ENCODE data around the gene RBM19. TPM values are rescaled to one million over a fixed set of nuclear protein-coding genes. Genes with fewer than 3 reads are reported as not detected.

RBM19 gene
- total and polyA plus RNA-seq, 4 donors = 17.9 to 33.6 (median 21.9) TPM

DNA sequence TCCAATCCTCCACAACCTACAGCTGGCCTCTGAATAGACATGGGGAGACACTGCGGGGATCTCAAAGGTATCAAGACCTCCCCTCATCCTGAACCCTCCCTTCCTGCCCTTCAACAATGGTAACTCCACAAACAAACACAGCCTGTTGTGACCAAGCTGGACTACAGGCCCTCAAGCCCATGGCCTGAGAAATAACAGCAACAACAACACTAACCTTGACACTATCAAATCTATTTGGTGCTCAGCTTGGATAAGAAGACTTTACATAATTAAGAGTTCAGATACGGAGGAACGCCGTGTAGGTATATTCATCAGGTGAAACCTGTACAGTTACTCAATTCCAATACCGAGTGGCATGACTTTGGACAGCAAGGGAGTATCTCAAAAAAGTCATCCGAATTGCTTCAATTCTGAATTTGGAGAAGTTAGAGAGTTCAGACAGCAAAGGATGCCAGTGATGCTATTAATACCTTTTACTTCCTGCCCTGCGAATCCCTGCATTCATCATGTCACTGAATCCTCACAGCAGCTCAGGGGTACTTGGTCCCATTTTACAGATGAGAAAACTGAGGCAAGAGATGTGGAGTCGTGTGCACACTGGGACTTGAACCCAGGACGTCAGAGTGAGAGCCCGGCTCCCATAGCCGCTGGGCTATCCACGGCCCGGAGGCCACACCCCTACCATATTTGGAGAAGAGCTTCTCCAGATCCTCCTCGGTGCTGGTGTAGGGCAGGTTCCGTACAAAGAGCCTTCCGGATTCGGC lies 17.8 kb downstream of the RBM19 start:
- H3K9me3 ChIP-seq (ENCODE audit: control insufficient read depth in 4 of 4, insufficient read depth in 3 of 4, low read length in 3 of 4) = peaks cover 0 to 2% (median 0%) of the 10 kb centered on the region in 4 donors
- DNase-seq (no peak), ATAC-seq (ENCODE audit: insufficient read depth, low FRiP score) (no peak)
- no peaks in the 10 kb centered on the region for H3K27me3 ChIP-seq (ENCODE audit: control insufficient read depth in 3 of 3, insufficient read depth in 3 of 3, low read length in 2 of 3)
- no peak overlapping the region for H3K9ac ChIP-seq (ENCODE audit: insufficient read depth in 1 of 2, low read length in 2 of 2)
- H3K36me3 ChIP-seq (ENCODE audit: control insufficient read depth in 4 of 4, insufficient read depth in 4 of 4, low read length in 4 of 4) = peaks cover 18 to 64% (median 26%) of the 10 kb centered on the region in 4 donors
- WGBS, 2 donors = 90 to 94% methylated on average over 17 of the region's 17 CpGs
- H3K4me3 ChIP-seq = no peak overlapping the region
- H3K4me1 ChIP-seq (ENCODE audit: control insufficient read depth in 5 of 5, insufficient read depth in 5 of 5, low read length in 5 of 5) = no peaks in the 10 kb centered on the region
- TF ChIP-seq, protein P1, sequence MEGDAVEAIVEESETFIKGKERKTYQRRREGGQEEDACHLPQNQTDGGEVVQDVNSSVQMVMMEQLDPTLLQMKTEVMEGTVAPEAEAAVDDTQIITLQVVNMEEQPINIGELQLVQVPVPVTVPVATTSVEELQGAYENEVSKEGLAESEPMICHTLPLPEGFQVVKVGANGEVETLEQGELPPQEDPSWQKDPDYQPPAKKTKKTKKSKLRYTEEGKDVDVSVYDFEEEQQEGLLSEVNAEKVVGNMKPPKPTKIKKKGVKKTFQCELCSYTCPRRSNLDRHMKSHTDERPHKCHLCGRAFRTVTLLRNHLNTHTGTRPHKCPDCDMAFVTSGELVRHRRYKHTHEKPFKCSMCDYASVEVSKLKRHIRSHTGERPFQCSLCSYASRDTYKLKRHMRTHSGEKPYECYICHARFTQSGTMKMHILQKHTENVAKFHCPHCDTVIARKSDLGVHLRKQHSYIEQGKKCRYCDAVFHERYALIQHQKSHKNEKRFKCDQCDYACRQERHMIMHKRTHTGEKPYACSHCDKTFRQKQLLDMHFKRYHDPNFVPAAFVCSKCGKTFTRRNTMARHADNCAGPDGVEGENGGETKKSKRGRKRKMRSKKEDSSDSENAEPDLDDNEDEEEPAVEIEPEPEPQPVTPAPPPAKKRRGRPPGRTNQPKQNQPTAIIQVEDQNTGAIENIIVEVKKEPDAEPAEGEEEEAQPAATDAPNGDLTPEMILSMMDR (IDR thresholded peaks at IDR 0.05; ENCODE audit: control extremely low read depth, extremely low read depth) = no peak
- H3K27ac ChIP-seq (ENCODE audit: low read depth in 1 of 2, low read length in 1 of 2) = no peak overlapping the region

DNA sequence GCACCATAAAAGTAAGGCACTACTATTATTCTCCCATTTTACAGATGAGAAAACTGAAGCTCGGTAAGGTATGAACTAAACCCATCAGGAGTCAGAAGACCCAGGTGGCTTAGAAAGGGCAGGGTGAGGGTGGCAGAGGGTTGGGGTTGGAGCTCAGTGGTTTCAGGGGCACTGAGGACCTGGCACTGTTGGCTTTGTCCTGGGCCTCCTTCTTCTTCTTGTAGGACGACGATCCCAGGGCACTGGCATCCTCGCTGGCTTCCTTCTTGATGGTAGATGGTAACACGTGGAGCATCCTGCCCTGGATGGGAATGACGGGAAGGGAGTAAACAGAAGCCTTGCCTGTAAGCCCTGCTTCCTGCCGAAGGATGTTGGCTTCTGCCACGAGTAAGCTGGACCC lies 19.9 kb downstream of the RBM19 start:
- TF ChIP-seq, protein P1 (IDR thresholded peaks at IDR 0.05; ENCODE audit: control extremely low read depth, extremely low read depth) = no peak
- no peak overlapping the region for H3K9ac ChIP-seq (ENCODE audit: insufficient read depth in 1 of 2, low read length in 2 of 2)
- WGBS, 2 donors = 95 to 96% methylated on average over 8 of the region's 8 CpGs
- ATAC-seq (ENCODE audit: insufficient read depth, low FRiP score) = no peak
- H3K4me3 ChIP-seq = no peak overlapping the region
- H3K9me3 ChIP-seq (ENCODE audit: control insufficient read depth in 4 of 4, insufficient read depth in 3 of 4, low read length in 3 of 4) = no peaks in the 10 kb centered on the region
- no peak for DNase-seq
- H3K27ac ChIP-seq (ENCODE audit: low read depth in 1 of 2, low read length in 1 of 2) = no peak overlapping the region
- no peaks in the 10 kb centered on the region for H3K4me1 ChIP-seq (ENCODE audit: control insufficient read depth in 5 of 5, insufficient read depth in 5 of 5, low read length in 5 of 5)
- H3K36me3 ChIP-seq (ENCODE audit: control insufficient read depth in 4 of 4, insufficient read depth in 4 of 4, low read length in 4 of 4) = peaks cover 32 to 72% (median 34%) of the 10 kb centered on the region in 4 donors
- no peaks in the 10 kb centered on the region for H3K27me3 ChIP-seq (ENCODE audit: control insufficient read depth in 3 of 3, insufficient read depth in 3 of 3, low read length in 2 of 3)

DNA sequence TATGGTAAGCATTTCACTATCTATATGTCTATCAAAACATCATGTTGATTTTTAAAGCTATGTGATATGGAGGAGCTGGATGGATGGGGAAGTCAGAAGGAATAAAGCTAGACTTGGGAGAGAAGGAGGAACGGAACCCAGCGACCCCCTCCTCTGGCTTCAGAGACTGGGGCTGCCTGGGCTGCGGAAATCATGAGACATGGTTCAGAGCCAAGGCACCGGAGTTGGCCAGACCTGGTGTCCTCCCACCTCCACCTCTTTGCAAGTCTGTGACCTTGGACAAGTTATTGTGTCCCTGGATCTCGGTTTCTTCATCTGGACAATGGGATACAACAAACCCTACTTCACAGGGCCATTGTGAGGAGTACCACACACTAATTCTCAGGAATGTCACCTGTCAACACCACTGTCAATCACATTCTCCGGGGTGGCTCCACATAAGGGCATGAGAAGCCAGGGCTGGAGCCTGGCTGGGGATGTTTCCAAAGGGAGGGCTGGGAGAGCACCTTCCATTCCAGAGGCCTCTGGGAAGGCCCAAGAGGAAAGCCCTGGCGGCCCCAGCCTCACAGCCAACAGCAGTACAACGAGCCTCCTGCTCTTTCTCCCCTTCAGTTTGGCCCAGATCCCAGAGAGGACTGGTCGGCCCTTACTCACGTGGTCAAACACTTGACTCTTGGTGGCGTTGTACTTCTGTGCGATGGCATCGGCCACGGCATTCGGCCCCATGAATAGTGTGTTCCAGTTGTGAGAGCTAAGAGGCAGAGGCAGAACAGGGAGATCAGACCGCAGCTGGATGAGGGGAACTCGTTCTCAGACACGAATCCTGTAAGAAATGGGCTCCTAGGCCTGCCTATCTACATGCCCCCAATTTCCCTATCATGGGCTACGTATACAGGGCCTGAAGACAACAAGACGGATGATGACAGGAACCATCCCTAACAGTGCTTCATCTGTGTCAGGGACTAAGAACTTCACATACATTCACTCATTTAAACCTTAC lies 20.7 kb downstream of the RBM19 start:
- TF ChIP-seq, protein P1 (IDR thresholded peaks at IDR 0.05; ENCODE audit: control extremely low read depth, extremely low read depth) = no peak
- Histone ChIP-seq H3K9me3 (ENCODE audit: control insufficient read depth in 4 of 4, insufficient read depth in 3 of 4, low read length in 3 of 4) (no peaks in the 10 kb centered on the region), H3K27me3 (ENCODE audit: control insufficient read depth in 3 of 3, insufficient read depth in 3 of 3, low read length in 2 of 3) (no peaks in the 10 kb centered on the region), H3K27ac (ENCODE audit: low read depth in 1 of 2, low read length in 1 of 2) (no peak overlapping the region), H3K9ac (ENCODE audit: insufficient read depth in 1 of 2, low read length in 2 of 2) (no peak overlapping the region), H3K4me1 (ENCODE audit: control insufficient read depth in 5 of 5, insufficient read depth in 5 of 5, low read length in 5 of 5) (no peaks in the 10 kb centered on the region), H3K4me3 (no peak overlapping the region), H3K36me3 (ENCODE audit: control insufficient read depth in 4 of 4, insufficient read depth in 4 of 4, low read length in 4 of 4) (peaks cover 37 to 75% (median 38%) of the 10 kb centered on the region in 4 donors)
- no peak for ATAC-seq (ENCODE audit: insufficient read depth, low FRiP score)
- 88 to 92% methylated on average over 20 of the region's 20 CpGs for WGBS, 2 donors
- DNase-seq = no peak

All from lung (tissue), 12 donors.